ENCODE measurements around the gene RARG.
A peak's percentile ranks its signal among the peaks of the same experiment; 100 is the strongest.
"Not testable (repeated sequence)": the region's sequence is repeated elsewhere in the genome, so short reads cannot be mapped to it uniquely, and the experiment has no call there.

RARG gene

DNA sequence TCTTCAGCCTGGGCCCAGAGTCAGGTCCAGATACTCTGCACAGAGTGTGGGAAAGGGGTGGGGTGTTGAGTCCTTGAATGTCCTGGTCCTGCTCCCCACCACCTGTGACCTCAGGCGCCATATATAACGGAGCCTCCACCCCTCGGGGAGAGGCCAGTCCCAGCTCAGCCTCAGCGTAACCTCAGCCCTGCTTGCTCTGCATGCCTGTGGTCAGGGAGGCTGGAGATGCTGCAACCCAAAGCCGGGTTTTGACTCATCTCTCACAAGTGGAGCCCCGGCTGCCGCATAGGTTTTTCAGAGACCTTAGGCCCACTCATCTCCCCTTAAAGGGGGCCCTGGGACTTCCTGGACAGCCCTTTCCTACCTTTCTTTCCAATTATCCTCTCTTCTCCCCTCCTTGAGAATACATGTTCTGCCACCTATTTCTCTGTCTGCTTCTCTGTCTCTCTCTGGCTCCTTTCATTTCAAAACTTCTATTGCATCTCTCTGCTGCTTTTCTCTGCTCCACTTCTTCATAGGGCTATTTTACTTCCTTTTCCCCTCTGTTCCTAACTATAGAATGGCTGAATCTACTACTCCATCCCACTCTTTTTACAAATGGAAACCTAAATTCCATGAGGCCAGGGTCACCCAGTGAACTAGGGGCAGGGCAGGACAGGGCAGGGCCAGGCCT is 26.1 kb downstream of the RARG start:
- DNase-seq, result peak; percentile 72

DNA sequence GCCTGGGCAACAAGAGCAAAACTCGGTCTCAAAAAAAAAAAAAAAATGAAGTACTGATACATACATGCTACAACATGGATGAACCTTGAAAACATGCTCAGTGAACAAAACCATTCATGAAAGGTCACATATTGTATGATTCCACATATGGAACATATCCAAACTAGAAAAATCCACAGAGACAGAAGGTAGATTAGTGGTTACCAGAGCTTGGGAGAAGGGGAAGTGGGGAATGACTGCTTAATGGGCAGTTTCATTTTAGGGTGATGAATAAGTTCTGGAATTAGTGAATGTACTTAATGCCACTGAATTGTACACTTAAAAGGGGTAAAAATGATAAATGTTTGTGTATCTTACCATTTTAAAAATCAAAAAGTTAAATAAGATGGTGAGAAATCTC is 27.7 kb downstream of the RARG start:
- DNase-seq, result no peak

DNA sequence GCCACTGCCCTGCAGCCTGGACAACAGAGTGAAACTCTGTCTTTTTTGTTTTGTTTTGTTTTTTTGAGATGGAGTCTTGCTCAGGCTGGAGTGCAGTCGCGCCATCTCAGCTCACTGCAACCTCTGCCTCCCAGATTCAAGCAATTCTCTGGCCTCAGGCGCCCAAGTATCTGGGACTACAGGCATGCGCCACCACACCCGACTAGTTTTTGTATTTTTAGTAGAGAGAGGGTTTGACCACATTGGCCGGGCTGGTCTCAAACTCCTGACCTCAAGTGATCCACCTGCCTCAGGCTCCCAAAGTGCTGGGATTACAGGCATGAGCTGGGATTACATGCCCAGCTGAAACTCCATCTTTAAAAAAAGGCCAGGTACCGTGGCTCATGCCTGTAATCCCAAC is 29.7 kb downstream of the RARG start:
- DNase-seq, result not testable (repeated sequence)

DNA sequence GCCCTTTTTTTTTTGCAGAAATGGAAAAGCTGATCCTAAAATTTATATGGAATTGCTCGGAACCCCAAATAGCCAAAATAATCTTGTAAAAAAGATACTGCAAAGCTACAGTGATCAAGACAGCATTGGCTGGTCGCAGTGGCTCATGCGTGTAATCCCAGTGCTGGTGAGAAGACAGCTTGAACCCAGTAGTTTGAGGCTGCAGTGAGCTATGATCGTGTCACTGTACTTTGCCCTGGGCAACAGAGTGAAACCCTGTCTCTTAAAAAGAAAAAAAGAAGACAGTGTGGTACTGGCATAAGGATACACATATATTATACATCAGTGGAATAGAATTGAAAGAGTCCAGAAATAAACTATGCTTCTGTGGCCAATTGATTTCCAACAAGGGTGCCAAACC is 30.4 kb downstream of the RARG start:
- DNase-seq, result no peak

DNA sequence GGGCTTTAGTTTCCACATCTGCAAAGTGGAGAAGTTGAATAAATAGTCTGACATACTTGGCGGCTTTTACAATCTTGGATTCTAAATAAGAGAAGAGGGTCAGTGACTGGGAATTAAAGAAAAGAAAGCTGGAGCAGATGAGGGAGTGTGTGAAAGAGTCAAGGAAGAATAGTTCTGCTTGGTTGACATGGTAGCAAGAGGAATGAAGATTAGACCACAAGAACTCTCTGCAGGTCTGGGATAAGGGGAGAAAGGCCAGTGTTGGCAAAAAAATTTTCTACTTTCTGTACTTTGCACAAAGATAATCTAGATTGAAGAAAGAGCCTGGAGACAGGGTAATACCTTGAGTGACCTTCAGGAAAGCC is 30.9 kb downstream of the RARG start:
- no peak for DNase-seq

DNA sequence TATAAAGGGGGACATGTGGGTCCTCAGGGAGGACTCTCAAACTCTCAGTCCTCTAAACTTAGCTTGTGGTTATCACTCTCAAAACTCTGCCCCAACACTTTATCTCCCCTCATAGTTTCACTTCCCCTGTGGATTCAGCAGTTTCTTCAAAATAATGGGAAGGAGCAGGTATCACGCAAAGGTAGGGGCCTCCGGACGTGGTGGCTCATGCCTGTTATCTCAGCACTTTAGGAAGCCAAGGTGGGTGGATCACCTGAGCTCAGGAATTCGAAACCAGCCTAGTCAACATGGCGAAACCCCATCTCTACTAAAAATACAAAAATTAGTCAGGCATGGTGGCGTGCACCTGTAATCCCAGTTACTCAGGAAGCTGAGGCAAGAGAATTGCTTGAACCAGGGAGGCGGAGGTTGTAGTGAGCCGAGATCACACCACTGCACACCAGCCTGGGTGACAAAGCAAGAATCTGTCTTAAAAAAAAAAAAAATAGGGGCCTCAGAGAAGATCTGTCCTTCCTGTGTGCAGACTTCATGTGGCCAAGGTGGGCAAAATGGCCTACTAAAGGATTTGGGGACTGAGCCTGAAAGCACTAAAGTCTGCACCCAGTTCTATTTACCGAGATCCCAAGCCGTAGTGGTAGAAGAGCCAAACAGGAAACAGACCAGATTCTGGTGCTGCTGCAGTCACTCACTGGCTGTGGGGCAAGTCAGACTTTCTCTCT is 31.4 kb downstream of the RARG start:
- DNase-seq, result no peak

DNA sequence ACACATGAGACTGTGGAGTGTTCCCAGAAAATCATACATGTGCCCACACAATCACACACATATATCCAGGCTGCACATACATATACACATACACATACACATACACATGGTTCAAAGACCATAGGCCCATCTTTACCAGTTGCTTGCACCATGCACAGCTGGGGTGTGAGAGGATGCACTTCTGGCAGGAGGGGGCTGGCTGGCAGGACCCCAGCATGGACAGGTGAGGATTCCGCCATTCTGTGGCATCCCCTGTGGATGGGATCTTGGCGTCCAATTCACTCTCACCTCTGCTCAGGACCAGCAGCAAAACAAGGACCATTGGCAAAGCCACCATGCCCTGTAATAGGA is 31.9 kb downstream of the RARG start:
- DNase-seq, result no peak

DNA sequence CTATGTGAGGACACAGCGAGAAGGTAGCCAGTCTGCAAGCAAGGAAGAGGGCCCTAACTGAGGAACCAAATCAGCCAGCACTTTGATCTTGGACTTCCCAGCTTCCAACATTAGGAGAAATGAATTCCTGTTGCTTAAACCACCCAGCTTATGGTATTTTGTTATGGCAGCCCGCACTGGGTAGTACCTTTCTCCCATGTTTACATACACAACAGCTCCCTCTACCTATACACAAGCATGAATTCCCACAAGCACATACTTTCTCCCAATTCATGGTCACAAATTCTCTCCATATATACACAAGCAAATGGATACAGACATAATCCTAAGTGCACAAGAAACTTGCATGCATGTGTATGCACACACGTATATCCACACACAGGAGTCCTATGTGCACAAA is 32.3 kb downstream of the RARG start:
- DNase-seq, result no peak

DNA sequence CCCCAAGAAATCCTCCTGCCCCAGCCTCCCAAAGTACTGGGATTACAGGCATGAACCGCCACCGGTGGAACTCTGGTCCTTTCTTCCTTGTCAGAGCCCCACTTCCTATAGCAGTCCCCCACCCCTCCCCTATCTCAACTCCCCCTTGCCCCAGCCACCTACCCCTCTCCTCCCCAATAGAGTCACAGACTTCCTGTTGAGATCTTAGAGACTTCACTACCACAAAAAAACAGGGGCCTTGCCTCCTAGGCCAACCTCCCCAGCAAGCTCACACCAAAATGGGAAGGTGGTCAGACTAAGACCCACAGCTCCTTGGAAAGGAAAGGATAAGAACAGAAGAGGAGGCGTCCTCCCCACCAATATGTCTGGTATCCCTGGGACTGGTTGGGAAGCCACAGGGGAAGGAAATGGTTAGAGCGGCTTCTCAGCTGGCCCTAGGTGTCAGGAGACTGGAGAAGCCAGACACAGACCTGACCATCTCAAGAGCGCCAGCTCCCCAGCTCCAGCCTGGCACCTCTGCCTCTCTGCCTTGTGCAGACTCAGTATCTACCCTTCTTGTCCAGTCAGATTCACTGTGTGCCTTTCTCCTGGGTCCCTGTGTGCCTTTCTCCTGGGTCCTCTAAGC is 33.4 kb downstream of the RARG start:
- no peak for DNase-seq

DNA sequence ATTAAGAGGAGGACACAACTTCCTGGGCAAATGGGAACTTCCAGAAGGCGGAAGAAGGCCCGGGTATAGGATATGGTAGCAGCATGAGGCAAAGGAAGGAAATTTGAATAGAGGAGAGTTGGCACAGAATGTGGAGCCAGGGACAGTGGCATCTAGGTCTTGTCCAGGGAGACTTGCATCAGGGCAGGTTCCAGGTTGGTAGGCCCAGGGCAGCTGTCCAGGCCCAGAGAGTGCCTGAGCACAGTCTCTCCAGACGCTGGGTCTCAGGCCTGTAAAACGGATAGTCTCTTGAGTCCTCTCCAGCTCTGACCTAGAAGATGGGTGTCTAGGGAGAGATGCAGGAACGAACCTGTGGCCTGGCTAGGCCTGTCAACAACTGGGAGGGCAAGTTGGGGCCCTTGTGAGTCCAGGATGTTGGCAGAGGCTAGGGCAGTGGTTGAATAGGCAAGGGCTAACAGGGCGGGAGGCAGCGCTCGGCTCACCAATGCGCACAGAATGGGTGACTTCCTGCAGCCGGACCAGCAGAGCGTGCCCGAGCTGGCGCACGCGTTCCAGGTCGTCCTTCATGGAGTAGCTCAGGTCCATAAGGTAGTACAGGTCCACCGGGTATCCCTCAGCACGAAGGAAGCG is 34.9 kb downstream of the RARG start:
- DNase-seq, result no peak

DNA sequence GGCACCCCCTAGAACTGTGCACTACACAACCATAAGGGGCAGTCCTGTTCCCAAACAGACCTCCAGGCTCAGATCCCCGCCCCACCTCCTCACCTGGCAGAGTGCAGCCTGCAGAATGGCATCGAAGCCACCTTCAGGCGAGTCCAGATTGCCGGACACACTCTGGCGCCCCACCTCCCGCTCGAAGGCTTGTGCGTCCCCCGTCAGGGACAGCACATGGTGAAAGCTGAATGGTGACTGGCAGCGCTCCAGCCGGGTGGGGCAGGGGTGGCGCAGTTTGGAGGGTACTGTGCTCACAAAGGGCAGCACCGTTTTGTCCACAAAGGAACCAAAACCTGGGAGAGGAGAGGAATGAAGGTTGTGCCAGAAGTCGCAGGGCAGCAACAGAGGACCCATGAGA is 35.5 kb downstream of the RARG start:
- DNase-seq, result no peak

DNA sequence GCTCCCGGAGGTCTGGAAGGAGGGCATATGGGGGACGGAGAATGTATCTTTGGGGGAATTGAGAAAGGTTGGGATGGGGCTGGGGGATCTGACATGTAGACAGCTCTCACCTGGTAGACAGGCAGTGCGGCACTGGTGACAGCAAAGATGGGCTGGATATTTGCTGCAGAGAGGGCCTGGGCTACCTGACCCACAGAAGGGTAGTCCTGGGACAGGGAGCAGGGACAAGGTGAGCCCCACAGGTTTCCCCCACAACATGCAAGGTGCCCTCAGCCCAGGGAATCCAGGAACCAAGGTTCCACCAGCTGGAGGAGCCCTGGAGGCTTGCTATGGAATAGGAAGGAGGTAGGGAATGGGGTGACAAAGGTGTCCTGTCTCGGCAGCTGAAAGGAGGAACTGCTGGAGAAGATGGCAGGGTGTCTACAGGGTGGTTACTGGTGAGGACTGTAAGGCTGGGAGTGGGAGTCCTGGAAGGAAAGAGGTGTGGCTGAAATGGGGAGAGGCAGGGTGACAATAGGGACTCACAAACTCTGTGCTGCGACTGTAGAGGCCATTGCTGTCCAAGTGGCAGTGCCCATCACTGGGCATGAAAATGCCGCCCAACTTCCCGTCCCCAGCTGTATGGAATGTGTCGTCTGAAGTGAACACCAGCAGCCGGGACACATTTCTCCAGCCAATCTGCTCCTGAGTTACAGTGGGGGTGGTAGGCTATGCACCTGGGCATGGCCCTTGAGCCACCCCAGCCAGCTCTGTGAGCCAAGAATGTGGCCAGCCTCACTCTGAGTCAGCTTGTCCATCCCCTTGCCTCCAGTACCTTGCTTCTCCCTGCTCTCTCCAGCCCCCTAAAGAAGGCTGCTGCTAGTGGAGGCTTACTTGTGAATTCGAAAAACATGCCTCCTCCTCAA is 36.2 kb downstream of the RARG start:
- DNase-seq, result no peak

DNA sequence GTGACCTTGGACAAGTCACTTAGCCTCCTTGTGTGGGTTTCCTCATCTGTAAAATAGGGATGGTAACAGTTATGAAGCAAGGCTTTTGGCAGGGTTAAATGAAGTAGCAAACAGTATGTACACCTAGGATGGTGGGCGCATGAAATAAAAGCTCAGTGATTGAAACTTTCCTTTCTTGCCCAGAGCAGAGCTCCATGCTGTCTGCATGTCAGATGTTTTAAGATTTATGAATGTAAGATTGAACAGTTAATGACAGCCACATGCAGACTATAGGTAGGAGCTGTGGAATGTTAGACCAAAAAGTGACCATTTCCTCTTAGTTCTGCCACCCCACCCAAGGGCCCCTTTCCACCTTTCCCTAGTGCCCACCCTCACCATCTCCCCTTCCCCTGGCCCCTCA is 37.0 kb downstream of the RARG start:
- DNase-seq, result no peak

DNA sequence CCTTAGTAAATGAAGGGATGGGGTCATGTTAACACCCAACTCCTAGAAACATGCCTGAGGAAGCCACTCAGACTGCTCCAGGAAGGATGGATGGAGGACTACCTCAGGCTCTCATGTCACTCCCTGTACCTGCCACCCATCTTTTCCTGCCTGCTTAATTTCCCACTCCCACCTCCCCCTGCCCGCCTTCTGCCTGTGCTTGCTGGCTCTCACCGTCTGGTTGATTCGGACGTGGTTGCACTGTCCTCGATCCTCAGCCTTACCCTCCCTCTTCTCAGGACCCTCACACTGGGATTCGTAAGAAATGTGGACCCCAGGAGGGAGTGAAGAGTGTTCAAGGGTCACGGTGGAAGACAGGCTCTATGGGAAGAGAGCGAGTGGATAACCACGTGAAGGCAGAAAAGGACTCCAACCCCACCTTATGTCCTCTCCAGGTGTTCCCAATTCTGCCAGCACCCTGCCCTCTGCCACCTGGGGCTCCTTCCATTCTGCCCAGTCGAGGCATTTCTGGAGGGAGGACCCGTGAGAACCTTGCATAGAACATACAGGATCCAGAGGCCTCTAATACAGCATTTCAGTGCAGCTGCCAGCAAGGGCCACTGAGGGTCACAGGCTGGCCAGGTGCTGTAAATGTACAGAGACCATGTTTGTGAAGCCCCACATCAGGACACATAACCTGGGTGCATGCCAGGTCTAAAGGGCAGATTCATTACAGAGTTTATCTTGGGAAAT is 37.9 kb downstream of the RARG start:
- DNase-seq, result no peak

DNA sequence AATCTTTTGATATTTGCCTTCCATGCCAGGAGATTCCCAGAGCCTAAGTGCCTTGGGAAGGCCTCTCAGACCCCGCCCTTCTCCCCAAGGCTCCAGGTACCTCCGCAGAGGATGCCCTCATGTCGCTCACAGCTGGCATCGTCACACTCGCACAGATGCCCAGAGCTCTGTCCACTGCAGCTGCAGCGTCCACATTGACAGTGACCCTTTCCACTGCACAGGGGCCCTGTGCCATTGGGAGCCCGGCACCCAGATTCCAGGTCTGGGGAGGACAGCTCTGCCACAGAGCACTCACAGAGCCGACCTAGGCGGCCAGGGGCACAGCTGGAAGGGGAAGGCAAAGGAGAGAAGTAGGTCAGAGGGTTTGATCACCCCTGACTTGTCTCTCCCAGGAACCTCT is 39.0 kb downstream of the RARG start:
- DNase-seq, result no peak

DNA sequence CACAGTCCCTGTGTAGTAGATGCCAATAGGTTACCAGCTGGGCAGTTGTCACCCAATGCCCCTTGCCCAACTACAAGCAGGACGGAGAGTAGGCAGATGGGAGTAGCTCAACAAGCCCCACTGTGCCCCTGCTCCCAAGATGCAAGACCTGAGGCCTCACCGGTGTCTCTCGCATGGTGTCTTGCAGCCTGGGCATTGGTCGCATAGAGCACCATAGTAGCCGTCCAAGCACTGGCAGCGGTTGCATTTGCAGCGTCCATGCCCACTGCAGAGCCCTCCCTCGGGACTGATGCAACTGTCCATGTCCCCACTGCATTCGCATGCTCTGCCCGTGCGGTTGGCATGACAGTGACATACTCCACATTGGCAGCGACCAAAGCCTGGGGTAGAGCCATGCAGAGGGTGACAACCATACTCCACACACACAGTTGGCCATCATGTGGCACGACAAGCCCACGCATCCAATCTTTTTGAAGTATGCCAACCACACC is 39.4 kb downstream of the RARG start:
- DNase-seq, result no peak

DNA sequence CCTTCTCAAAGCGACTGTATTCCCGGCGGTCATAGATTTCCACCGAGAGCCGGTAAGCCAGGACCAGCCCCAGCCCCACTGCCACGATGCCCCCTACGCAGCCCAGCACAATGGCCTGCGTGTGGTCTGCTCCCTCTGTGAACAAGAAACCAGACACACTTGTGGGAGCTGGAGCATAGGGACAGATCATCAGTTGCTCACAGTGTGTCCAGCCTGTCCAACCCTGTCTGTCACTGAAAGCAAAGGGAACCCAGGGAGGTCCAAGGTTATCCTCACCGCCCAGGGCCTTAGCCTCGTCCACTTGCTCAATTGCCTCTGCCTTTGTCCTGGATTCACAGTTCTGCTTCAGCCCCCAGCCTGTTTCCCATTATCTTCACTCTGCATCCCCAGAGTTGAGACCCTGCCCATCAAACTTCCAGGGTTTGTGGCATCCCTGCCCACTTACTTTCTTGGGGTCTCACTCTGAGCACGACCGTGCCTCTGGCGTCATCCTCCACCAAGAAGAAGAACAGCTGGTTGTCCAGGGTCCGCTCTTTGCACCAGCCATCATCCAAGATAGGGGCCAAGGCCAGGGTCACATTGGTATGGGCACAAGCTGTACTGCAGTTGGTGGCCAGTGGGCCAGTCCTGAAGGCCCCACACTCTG is 40.0 kb downstream of the RARG start:
- DNase-seq, result no peak

DNA sequence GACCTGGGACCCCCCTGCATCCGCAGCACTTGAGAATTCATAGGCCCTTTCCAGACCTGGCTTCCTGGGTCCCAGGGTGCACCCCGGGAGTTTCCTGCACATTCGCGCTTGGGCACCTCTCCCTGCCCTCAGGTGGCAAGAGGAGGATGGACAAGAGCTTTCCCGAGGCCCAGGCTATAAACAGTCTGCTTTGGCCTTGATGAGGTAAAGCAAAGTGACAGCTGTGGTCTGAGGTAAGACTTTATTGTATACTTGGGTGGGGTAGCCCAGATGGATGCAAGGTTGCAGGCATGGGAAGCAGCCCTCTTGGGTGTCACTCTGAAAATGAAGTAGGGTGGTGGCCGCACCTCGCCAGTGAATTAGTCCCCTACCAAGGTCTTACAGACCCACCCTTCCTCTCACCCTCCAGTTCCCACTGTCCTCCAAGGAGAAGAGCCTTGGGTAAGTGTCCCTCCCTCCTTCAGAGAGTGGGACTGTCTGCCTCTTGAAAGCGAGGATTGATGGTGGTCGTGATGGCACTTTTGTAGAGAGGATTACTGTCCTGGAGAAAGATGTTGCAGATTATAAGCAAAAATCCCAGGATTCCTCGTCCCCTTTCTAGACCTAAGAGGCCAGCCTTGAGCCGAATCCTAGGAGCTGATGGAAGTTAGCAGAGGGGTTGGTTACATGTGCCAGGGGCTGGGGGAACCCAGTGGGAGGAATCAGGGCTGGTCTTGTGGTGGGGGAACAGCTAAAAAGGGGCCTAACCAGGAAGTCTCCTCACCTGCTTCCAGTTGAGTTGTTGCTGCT is 40.7 kb downstream of the RARG start:
- no peak for DNase-seq

DNA sequence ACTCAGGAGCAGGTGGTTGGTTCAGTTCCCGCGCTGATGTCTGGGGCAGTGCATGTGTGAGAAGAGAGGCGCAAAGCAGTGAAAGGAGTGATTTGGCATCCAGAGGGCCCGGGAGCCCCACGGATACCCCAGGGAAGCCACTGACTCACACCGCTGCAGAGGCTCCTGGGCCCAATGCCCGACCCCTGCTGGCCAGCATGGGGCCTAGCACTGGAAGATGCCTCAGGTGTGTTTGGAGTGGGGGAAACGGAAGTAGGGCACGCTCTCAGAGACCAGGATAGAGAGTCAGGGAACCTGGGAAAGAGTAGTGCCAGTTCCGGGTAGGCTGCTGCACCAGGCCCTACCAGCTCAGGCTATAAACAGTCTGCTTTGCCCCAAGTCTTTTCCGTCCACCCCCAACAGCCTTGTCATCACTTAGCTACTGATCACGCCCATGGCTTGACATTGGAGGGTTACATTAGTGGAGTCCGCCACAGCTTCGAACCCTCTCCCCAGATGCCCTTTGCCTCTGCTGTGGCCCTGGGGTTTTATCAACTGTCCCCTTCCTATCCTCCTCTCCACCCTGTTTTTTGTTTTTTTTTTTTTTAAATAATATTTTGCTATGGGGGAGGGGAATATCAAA is 41.8 kb downstream of the RARG start:
- DNase-seq, result no peak

DNA sequence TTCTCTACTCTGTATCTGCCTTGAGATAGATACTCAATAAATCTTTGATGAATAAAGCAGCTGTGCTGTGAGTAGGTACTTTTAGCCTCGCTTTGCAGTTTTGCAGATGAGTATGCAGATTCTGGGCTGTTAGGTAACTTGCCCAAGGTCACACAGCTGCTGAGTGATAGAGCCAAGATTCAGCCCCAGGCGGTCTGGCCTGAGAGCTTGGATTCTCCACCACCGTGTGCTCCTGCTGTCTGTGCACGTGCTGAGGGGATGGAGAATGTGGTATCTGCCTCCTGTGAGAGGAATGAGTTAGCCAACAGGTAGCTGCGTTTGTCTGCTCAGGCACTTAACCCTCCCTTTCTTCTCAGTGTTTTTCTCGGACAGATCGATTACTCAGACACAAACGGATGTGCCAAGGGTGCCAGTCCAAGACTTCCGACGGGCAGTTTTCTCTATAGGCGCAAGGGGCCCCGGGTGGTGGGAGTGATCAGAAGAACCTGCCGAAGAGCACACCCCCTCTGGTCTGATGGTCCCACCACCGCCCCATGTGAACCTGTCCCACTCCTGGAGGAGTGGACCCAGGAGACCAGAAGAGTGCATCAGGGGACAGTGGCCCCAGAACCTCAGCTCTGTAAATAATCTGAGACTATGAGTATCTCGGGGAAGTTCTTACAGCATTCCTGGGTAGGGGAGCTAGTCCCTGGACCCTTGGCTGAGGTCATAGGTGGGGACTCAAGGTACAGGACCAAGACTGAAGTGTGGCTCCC is 44.7 kb downstream of the RARG start:
- no peak for DNase-seq
